Spleen (tissue), 11 donors: ENCODE data around the gene MRPL3. TPM values are rescaled to one million over a fixed set of nuclear protein-coding genes. Genes with fewer than 3 reads are reported as not detected.

ENCODE experiments used
- DNase-seq: peaks from one replicate; pipeline ENCODE4 v3.0.0-alpha.2; 2020
- H3K27ac ChIP-seq, 8 donors: fragments of 200-600 bp; sonication (generic) in 7 of 8; 1 replicate in 4 of 8; 2 replicates in 4 of 8; pipeline versions ENCODE4 v1.5.0 to v1.8.0; 2016 to 2021; ENCODE audit warnings: inconsistent platforms in 4 of 8, mild to moderate bottlenecking in 4 of 8, moderate library complexity in 1 of 8
- H3K27me3 ChIP-seq, 7 donors: fragments of 200-600 bp; sonication (generic) in 6 of 7; replicated peaks in 1 of 7; 1 replicate in 4 of 7; 2 replicates in 3 of 7; pipeline versions ENCODE4 v1.5.0 to v1.8.0; 2016 to 2021; ENCODE audit warnings: inconsistent platforms in 3 of 7, mild to moderate bottlenecking in 1 of 7
- H3K36me3 ChIP-seq, 6 donors: fragments of 200-600 bp; sonication (generic) in 5 of 6; 1 replicate in 4 of 6; 2 replicates in 2 of 6; pipeline versions ENCODE4 v1.5.0 to v1.8.0; 2016 to 2021; ENCODE audit warnings: inconsistent platforms in 2 of 6
- H3K4me1 ChIP-seq, 6 donors: fragments of 200-600 bp; sonication (generic) in 5 of 6; 1 replicate in 3 of 6; 2 replicates in 3 of 6; pipeline versions ENCODE4 v1.5.0 to v1.8.0; 2016 to 2021; ENCODE audit warnings: inconsistent platforms in 3 of 6
- H3K4me3 ChIP-seq, 8 donors: fragments of 200-600 bp; sonication (generic) in 7 of 8; 1 replicate in 4 of 8; 2 replicates in 4 of 8; pipeline versions ENCODE4 v1.5.0 to v1.8.0; 2016 to 2021; ENCODE audit warnings: inconsistent platforms in 4 of 8, mild to moderate bottlenecking in 4 of 8, moderate library complexity in 2 of 8
- H3K9me3 ChIP-seq, 8 donors: fragments of 200-600 bp; sonication (generic) in 7 of 8; 1 replicate in 4 of 8; 2 replicates in 4 of 8; pipeline versions ENCODE4 v1.5.0 to v1.8.0; 2016 to 2021; ENCODE audit warnings: inconsistent platforms in 4 of 8
- CTCF ChIP-seq, 11 experiments: fragments of 200-600 bp in 7 of 11; fragments of 450-650 bp in 4 of 11; sonication (generic) in 4 of 11; IDR thresholded peaks in 8 of 11; conservative IDR thresholded peaks in 3 of 11; 1 replicate in 7 of 11; 2 replicates in 4 of 11; pipeline versions ENCODE4 v1.4.0 to v1.8.0; 2016 to 2021; ENCODE audit warnings: antibody characterized with exemption in 11 of 11, inconsistent platforms in 4 of 11, mild to moderate bottlenecking in 1 of 11
- POLR2A ChIP-seq, 3 donors: fragments of 450-650 bp; IDR thresholded peaks; one replicate each; pipeline ENCODE4 v1.5.1; 2017; ENCODE audit warnings: antibody characterized with exemption in 3 of 3, mild to moderate bottlenecking in 1 of 3
- POLR2AphosphoS5 ChIP-seq, 3 donors: sonication (generic); formaldehyde crosslinking; IDR thresholded peaks; one replicate each; pipeline ENCODE4 v1.5.1; 2017; ENCODE audit warnings: antibody characterized with exemption in 3 of 3
- WGBS, 5 donors: extraction: QIAGEN DNeasy Blood & Tissue Kit in 3 of 5; methylation state at CpG; one replicate each; pipeline versions ENCODE4 v1.1.5 to v1.1.7; 2013 to 2018; 5-methylcytosine and 5-hydroxymethylcytosine counted together
- intact Hi-C: fragments of 100-400 bp; cut with DNase I; formaldehyde crosslinking; loops from one replicate; pipeline ENCODE4 v1.15.0; 2023; ENCODE audit warnings: low total_unique reads
- polyA plus RNA-seq, 3 donors: library from polyadenylated mRNA; stranded (reverse); fragments of 200-250 nt; gene quantifications; one replicate each; pipeline ENCODE4 v1.2.1, GENCODE V29; 2013
- total RNA-seq, 7 donors: library from RNA; depleted of rRNA in 3 of 7; stranded (reverse); fragments of >200 nt in 3 of 7; fragmentation: NEBNext Ultra II Directional in 4 of 7; extraction: Animal tissue kit (Norgen Biotek cat#: 25700) in 4 of 7; gene quantifications; one replicate each; pipeline versions ENCODE4 v1.1.0 to v1.2.1, GENCODE V29; 2016 to 2021
- donor health status: healthy with polysubstance abuse.
- donor health status: DM: no; HTN: no; CAD: no; lungs with moderate emphysema.
- donor health status: DM: no; HTN: no; CAD: no.
- donor health status: Bipolar disorder and iron deficiency.
- donor health status: healthy.
- donor health status: DM: no; HTN: no; CAD: no.
- donor health status: DM: yes; HTN: yes; CAD: no.

The MRPL3 gene
- total and polyA plus RNA-seq, 10 donors, result 39.9 to 66.9 (median 52.6) TPM

DNA sequence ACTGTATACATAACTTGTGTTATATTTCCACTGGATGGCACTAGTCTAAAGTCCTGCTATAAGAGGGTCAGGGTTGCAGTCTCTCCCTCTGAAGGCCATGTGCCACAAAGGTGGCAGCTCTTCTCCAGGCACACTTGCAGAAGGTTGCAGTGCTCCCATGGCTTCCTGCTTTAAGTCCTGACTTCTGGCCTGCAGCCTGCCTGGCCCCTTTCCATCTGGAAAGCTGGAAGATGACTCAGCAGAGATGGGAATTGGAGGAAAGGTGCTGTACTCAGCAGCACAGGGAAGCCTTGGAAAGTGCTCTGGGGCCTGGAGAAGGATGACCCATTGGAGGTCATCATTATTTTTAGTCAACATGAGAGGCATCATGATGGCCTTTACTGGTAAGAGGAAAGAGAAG lies 40.9 kb upstream of the MRPL3 start:
- peak overlapping the region in 3 of 8 donors; percentile 38 to 61 (median 44) for H3K27ac ChIP-seq
- H3K4me3 ChIP-seq, result no peak overlapping the region
- H3K9me3 ChIP-seq, result peaks cover 0 to 1% (median 0%) of the 10 kb centered on the region in 8 donors
- H3K27me3 ChIP-seq, result peaks cover 0 to 6% (median 0%) of the 10 kb centered on the region in 7 donors
- peak; percentile 82 for DNase-seq
- H3K4me1 ChIP-seq, result no peaks in the 10 kb centered on the region
- intact Hi-C loops, result no loop called here
- peak in 2 of 3 donors; percentile 80 to 85 for TF ChIP-seq POLR2AphosphoS5 (IDR thresholded peaks at IDR 0.05)
- TF ChIP-seq CTCF (IDR thresholded peaks at IDR 0.05 in 8 of 11, conservative IDR thresholded peaks at IDR 0.05 in 3 of 11), result peak in 4 of 11 experiments; percentile 6 to 29 (median 14)
- no peak for TF ChIP-seq POLR2A (IDR thresholded peaks at IDR 0.05)
- H3K36me3 ChIP-seq, result no peaks in the 10 kb centered on the region

DNA sequence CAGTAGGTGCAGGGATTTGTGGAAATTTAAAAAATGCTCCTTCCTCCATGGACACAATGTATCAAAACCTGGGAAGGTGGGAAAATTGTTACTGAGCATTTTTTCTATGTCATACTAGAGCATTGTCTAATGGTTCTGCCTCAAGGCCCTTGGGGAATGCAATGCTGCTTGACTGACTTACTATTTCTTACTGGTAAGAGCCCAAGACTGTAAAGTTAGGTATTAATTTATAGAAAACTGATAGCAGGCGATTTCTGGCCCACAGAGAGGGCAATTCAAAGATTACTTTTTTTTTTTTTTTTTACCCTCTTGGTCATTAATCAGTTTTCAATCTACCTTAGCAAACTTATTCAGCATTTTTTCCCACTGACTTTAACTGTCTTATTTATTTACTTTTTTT lies 38.5 kb upstream of the MRPL3 start:
- H3K27me3 ChIP-seq, result peaks cover 0 to 16% (median 0%) of the 10 kb centered on the region in 7 donors
- no peaks in the 10 kb centered on the region for H3K4me1 ChIP-seq
- no peaks in the 10 kb centered on the region for H3K36me3 ChIP-seq
- no peak overlapping the region for H3K27ac ChIP-seq
- H3K4me3 ChIP-seq, result no peak overlapping the region
- WGBS, 5 donors, result 60 to 86% (median 80%) methylated on average over 1 of the region's 1 CpG
- DNase-seq, result no peak
- intact Hi-C loops, result no loop called here
- no peak for TF ChIP-seq POLR2A (IDR thresholded peaks at IDR 0.05)
- no peak for TF ChIP-seq CTCF (IDR thresholded peaks at IDR 0.05 in 8 of 11, conservative IDR thresholded peaks at IDR 0.05 in 3 of 11)
- no peak for TF ChIP-seq POLR2AphosphoS5 (IDR thresholded peaks at IDR 0.05)
- H3K9me3 ChIP-seq, result peaks cover 0 to 4% (median 0%) of the 10 kb centered on the region in 8 donors

DNA sequence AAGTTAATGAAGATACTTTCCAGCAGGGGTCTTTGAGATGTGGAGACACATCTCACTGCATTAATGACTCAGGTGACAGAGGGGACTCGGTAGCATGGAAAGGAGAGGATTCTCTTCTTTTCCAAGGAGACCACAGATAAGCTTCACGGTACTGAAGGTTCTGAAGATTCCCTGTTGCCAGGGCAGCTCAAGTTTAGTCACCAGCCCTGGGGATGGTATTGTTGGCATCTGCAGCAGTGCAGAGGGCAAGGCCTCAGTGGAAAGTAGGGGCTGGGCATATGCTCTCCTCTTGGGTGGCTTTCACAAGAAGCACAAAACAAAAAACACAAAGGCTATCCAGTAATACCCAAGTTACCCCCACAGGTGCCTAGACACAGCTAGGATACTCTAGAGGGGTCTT lies 38.0 kb upstream of the MRPL3 start:
- WGBS, 5 donors, result 79 to 96% (median 90%) methylated on average over 2 of the region's 2 CpGs
- Histone ChIP-seq H3K4me3 (no peak overlapping the region), H3K27ac (no peak overlapping the region), H3K27me3 (peaks cover 0 to 12% (median 0%) of the 10 kb centered on the region in 7 donors), H3K36me3 (no peaks in the 10 kb centered on the region), H3K4me1 (no peaks in the 10 kb centered on the region), H3K9me3 (peaks cover 0 to 4% (median 0%) of the 10 kb centered on the region in 8 donors)
- intact Hi-C loops, result no loop called here
- DNase-seq, result no peak
- TF ChIP-seq POLR2AphosphoS5 (IDR thresholded peaks at IDR 0.05) (no peak), POLR2A (IDR thresholded peaks at IDR 0.05) (no peak), CTCF (IDR thresholded peaks at IDR 0.05 in 8 of 11, conservative IDR thresholded peaks at IDR 0.05 in 3 of 11) (no peak)

GRCh38 chr3:131540143-131540542 lies 37.4 kb upstream of the MRPL3 start:
- H3K4me1 ChIP-seq, result no peaks in the 10 kb centered on the region
- DNase-seq, result no peak
- intact Hi-C loops, result no loop called here
- TF ChIP-seq CTCF (IDR thresholded peaks at IDR 0.05 in 8 of 11, conservative IDR thresholded peaks at IDR 0.05 in 3 of 11) (no peak), POLR2A (IDR thresholded peaks at IDR 0.05) (no peak), POLR2AphosphoS5 (IDR thresholded peaks at IDR 0.05) (no peak)
- H3K36me3 ChIP-seq, result no peaks in the 10 kb centered on the region
- H3K27me3 ChIP-seq, result peaks cover 0 to 10% (median 0%) of the 10 kb centered on the region in 7 donors
- H3K4me3 ChIP-seq, result no peak overlapping the region
- no peak overlapping the region for H3K27ac ChIP-seq
- peaks cover 0 to 4% (median 0%) of the 10 kb centered on the region in 8 donors for H3K9me3 ChIP-seq
